Stimulated activated CD8-positive, alpha-beta memory T cell treated with anti-CD3 and anti-CD28 coated beads, Interleukin-7, amount 100 ng/mL, for 24 hours (primary cell): ENCODE results near the gene KIR3DL3.
"Not testable (repeated sequence)": the region's sequence is repeated elsewhere in the genome, so short reads cannot be mapped to it uniquely, and the experiment has no call there.

Experiments
- DNase-seq: peaks from one replicate; pipeline ENCODE4 v3.0.0-alpha.2; 2020; ENCODE audit warnings: low read depth

Gene KIR3DL3

GRCh38 chr19:54782916-54783315 is 58.7 kb downstream of the KIR3DL3 start:
- not testable (repeated sequence) for DNase-seq
